ENCODE results near the gene GTF2IRD2. TPM values are rescaled to one million over a fixed set of nuclear protein-coding genes. Genes with fewer than 3 reads are reported as not detected.

The GTF2IRD2 gene
- total RNA-seq, 4 donors from 2014 or later, result 15.6 to 35.3 (median 31.5) TPM

Small RNA genes within 50 kb of the gene (small RNA-seq; reads per million reads assigned to genes)
- not detected for gene RF00019

Other genes with a start within 250 kb of the GTF2IRD2 start
- 100 to 1,000 TPM; 139 to 194 (median 168) TPM for gene GTF2I, start 193.9 kb downstream of the GTF2IRD2 start, total RNA-seq
- 1 to 10 TPM; 2.0 to 4.5 (median 3.5) TPM for gene NCF1, start 77.6 kb downstream of the GTF2IRD2 start, total RNA-seq
- 10 to 100 TPM in 3 of 4 donors, 1 to 10 TPM in 1; 9.6 to 17.7 (median 13.3) TPM for gene CASTOR2, start 113.1 kb upstream of the GTF2IRD2 start, total RNA-seq
- 10 to 100 TPM; 34.5 to 43.3 (median 38.2) TPM for gene RCC1L, start 222.2 kb upstream of the GTF2IRD2 start, total RNA-seq
- 10 to 100 TPM; 54.8 to 87.3 (median 72.3) TPM for gene GTF2IRD2B, start 241.0 kb upstream of the GTF2IRD2 start, total RNA-seq

Measured in tibial nerve (tissue), 4 donors.